ENCODE results near the gene CLCNKB. TPM values are rescaled to one million over a fixed set of nuclear protein-coding genes. Genes with fewer than 3 reads are reported as not detected.
A peak's percentile ranks its signal among the peaks of the same experiment; 100 is the strongest.

CLCNKB gene
- polyA plus RNA-seq, 3 donors from 2014 or later, result not detected

GRCh38 chr1:16010837-16011236 lies 32.7 kb upstream of the CLCNKB start:
- peaks cover 7% of the 10 kb centered on the region in 2 donors for H3K4me1 Mint-ChIP-seq
- H3K36me3 Mint-ChIP-seq, result no peaks in the 10 kb centered on the region
- peaks cover 1 to 6% (median 2%) of the 10 kb centered on the region in 3 donors for H3K27me3 Mint-ChIP-seq (ENCODE audit: low read depth in 3 of 3)
- no peaks in the 10 kb centered on the region for H3K9me3 Mint-ChIP-seq
- DNase-seq, result no peak
- no peak overlapping the region for H3K27ac Mint-ChIP-seq
- H3K4me3 Mint-ChIP-seq, result no peak overlapping the region

GRCh38 chr1:16011936-16012589 lies 31.5 kb upstream of the CLCNKB start:
- Mint-ChIP-seq H3K27me3 (ENCODE audit: low read depth in 3 of 3) (peaks cover 1 to 3% (median 2%) of the 10 kb centered on the region in 3 donors), H3K36me3 (no peaks in the 10 kb centered on the region), H3K27ac (peak overlapping the region in 3 of 6 donors; percentile 30 to 53 (median 31)), H3K4me1 (peaks cover 7% of the 10 kb centered on the region in 2 donors), H3K4me3 (peak overlapping the region; percentile 50 to 66 (median 57)), H3K9me3 (no peaks in the 10 kb centered on the region)
- DNase-seq, result no peak

- H3K36me3 Mint-ChIP-seq, result no peaks in the 10 kb centered on the region
- DNase-seq, result peak; percentile 25 to 39 (median 33)
- H3K4me3 Mint-ChIP-seq, result peak overlapping the region; percentile 50 to 66 (median 57)
- peak overlapping the region in 3 of 6 donors; percentile 30 to 53 (median 31) for H3K27ac Mint-ChIP-seq
- H3K4me1 Mint-ChIP-seq, result peaks cover 7% of the 10 kb centered on the region in 2 donors
- H3K9me3 Mint-ChIP-seq, result no peaks in the 10 kb centered on the region
- peaks cover 1 to 3% (median 2%) of the 10 kb centered on the region in 3 donors for H3K27me3 Mint-ChIP-seq (ENCODE audit: low read depth in 3 of 3)
These were observed 30.9 kb upstream of the CLCNKB start for GRCh38 chr1:16012590-16013219.

- Mint-ChIP-seq H3K36me3 (no peaks in the 10 kb centered on the region), H3K4me1 (peaks cover 7% of the 10 kb centered on the region in 2 donors), H3K9me3 (no peaks in the 10 kb centered on the region), H3K27me3 (ENCODE audit: low read depth in 3 of 3) (peaks cover 0 to 3% (median 2%) of the 10 kb centered on the region in 3 donors), H3K4me3 (peak overlapping the region in 3 of 5 donors; percentile 20 to 35 (median 26)), H3K27ac (peak overlapping the region in 2 of 6 donors; percentile 7 to 24)
- peak; percentile 24 to 26 (median 24) for DNase-seq
These were observed 30.2 kb upstream of the CLCNKB start for GRCh38 chr1:16013220-16013907.

GRCh38 chr1:16013908-16014258 lies 29.7 kb upstream of the CLCNKB start:
- Mint-ChIP-seq H3K27ac (peak overlapping the region in 1 of 6 donors; percentile 7), H3K9me3 (no peaks in the 10 kb centered on the region), H3K36me3 (no peaks in the 10 kb centered on the region), H3K4me1 (peaks cover 7% of the 10 kb centered on the region in 2 donors), H3K27me3 (ENCODE audit: low read depth in 3 of 3) (peaks cover 0 to 3% (median 2%) of the 10 kb centered on the region in 3 donors), H3K4me3 (peak overlapping the region in 1 of 5 donors; percentile 6)
- DNase-seq, result no peak

GRCh38 chr1:16014509-16015482 lies 28.8 kb upstream of the CLCNKB start:
- DNase-seq, result no peak
- no peaks in the 10 kb centered on the region for H3K36me3 Mint-ChIP-seq
- peaks cover 0 to 3% (median 0%) of the 10 kb centered on the region in 3 donors for H3K27me3 Mint-ChIP-seq (ENCODE audit: low read depth in 3 of 3)
- H3K9me3 Mint-ChIP-seq, result no peaks in the 10 kb centered on the region
- H3K4me1 Mint-ChIP-seq, result peaks cover 7% of the 10 kb centered on the region in 2 donors
- no peak overlapping the region for H3K27ac Mint-ChIP-seq
- H3K4me3 Mint-ChIP-seq, result peak overlapping the region in 2 of 5 donors; percentile 17 to 50

- H3K9me3 Mint-ChIP-seq, result no peaks in the 10 kb centered on the region
- no peaks in the 10 kb centered on the region for H3K36me3 Mint-ChIP-seq
- H3K27ac Mint-ChIP-seq, result no peak overlapping the region
- H3K4me3 Mint-ChIP-seq, result no peak overlapping the region
- no peak for DNase-seq
- peaks cover 0 to 3% (median 0%) of the 10 kb centered on the region in 3 donors for H3K27me3 Mint-ChIP-seq (ENCODE audit: low read depth in 3 of 3)
- H3K4me1 Mint-ChIP-seq, result peaks cover 7% of the 10 kb centered on the region in 2 donors
These were observed 28.1 kb upstream of the CLCNKB start for GRCh38 chr1:16015491-16015890.

GRCh38 chr1:16015960-16016901 lies 27.4 kb upstream of the CLCNKB start:
- no peaks in the 10 kb centered on the region for H3K36me3 Mint-ChIP-seq
- DNase-seq, result no peak
- H3K27ac Mint-ChIP-seq, result no peak overlapping the region
- H3K4me3 Mint-ChIP-seq, result no peak overlapping the region
- H3K4me1 Mint-ChIP-seq, result peaks cover 7% of the 10 kb centered on the region in 2 donors
- peaks cover 0 to 2% (median 0%) of the 10 kb centered on the region in 3 donors for H3K27me3 Mint-ChIP-seq (ENCODE audit: low read depth in 3 of 3)
- no peaks in the 10 kb centered on the region for H3K9me3 Mint-ChIP-seq

- Mint-ChIP-seq H3K4me3 (no peak overlapping the region), H3K27me3 (ENCODE audit: low read depth in 3 of 3) (peaks cover 0 to 1% (median 0%) of the 10 kb centered on the region in 3 donors), H3K9me3 (no peaks in the 10 kb centered on the region), H3K4me1 (peaks cover 6% of the 10 kb centered on the region in 2 donors), H3K27ac (no peak overlapping the region), H3K36me3 (no peaks in the 10 kb centered on the region)
- DNase-seq, result no peak
These were observed 26.5 kb upstream of the CLCNKB start for GRCh38 chr1:16017076-16017460.

GRCh38 chr1:16017461-16018303 lies 25.9 kb upstream of the CLCNKB start, which contains the start of gene HSPB7:
TSS of gene HSPB7 (minus strand) at chr1:16018043. CDS start at chr1:16017963, 80 bp downstream.
- Mint-ChIP-seq H3K4me1 (peaks cover under 1% of the 10 kb centered on the region in 2 donors), H3K27me3 (ENCODE audit: low read depth in 3 of 3) (peaks cover 0 to 1% (median 0%) of the 10 kb centered on the region in 3 donors), H3K36me3 (no peaks in the 10 kb centered on the region), H3K4me3 (no peak within 1 kb of the TSS), H3K9me3 (no peaks in the 10 kb centered on the region), H3K27ac (no peak within 1 kb of the TSS)
- no peak for DNase-seq

GRCh38 chr1:16018308-16018707 lies 25.3 kb upstream of the CLCNKB start:
- Mint-ChIP-seq H3K27me3 (ENCODE audit: low read depth in 3 of 3) (peaks cover 0 to 1% (median 0%) of the 10 kb centered on the region in 3 donors), H3K4me3 (no peak overlapping the region), H3K9me3 (no peaks in the 10 kb centered on the region), H3K36me3 (no peaks in the 10 kb centered on the region), H3K27ac (no peak overlapping the region), H3K4me1 (no peaks in the 10 kb centered on the region)
- no peak for DNase-seq

Data from immature natural killer cell (primary cell).